HG03097 (cell line): ENCODE results near the gene SPAG4.

Experiments used
- ATAC-seq: cut with Tn5 transposase; IDR thresholded peaks from one replicate; pipeline ENCODE4 v1.9.1; 2021; ENCODE audit not compliant: unreplicated experiment, low FRiP score

Gene SPAG4

DNA sequence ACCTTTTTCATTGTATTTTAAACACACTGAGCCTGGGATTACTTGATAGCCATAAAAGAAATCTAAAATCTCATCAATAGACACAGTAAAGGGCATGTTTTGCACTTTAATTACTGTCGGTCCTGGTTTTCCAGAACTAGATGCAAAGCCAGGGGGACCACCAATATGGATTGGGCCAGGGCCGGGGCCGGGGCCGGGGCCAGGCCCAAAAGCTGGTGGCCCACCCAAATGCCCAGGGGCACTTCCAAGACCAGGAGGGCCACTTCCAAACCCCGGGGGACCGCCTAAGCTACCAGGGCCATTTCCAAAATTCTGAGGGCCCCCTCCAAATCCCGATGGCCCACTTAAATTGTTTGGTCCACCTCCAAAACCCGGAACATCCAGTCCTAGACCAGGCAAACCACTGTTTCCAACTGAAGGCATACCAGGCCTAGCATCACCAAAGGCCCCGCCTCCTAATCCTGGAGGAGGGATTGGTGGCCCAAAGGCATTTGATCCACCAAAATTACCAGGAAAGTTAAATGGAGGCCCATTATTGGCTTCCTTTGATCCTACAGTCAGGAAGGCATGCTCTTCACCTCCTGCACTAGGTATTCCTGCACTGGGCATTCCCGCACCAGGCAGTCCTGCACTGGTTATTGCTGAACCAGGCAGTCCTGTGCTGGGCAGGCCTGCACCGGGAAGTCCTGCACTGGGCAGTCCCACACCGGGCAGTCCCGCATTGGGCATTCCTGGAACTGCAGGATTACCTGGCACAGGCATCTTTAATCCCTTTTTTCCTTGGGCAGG is 37.2 kb downstream of the SPAG4 start:
- ATAC-seq = no peak

DNA sequence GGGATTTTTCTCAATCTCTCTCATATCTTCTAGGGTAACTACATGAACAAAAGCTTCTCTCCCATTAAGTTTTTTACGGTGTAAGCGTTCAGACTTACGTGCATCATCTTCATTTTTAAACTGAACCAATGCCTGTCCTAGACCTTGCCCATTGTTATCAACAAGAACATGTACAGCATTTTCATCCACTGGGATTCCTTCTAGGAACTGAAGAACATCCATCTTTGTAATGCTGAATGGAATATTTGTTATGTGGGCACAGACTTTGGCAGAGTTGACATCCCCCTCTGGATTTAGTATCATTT is 37.8 kb downstream of the SPAG4 start:
- ATAC-seq = no peak

DNA sequence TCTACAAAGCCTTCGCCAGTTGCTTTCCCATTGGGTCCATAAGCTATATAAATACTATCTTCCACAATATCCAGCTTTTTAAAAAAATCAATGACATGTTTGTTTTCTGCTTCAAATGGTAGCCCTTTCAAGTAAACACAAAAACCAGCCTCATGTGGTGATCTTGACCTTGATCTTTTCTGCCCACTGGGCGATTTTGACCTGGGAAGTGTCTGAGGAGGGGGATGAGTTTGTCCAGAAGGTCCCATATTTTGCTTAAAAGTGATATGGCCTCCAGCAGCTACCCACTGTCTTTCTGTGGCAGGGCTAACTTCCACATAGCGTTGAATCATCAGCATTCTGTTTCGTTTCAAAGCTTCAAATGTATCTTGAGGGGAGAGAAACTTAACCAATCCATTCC is 38.3 kb downstream of the SPAG4 start:
- ATAC-seq = no peak

- no peak for ATAC-seq
Measured at GRCh38 chr20:35654415-35654814, 38.8 kb downstream of the SPAG4 start.

GRCh38 chr20:35657271-35657670 is 41.6 kb downstream of the SPAG4 start:
- ATAC-seq = no peak

DNA sequence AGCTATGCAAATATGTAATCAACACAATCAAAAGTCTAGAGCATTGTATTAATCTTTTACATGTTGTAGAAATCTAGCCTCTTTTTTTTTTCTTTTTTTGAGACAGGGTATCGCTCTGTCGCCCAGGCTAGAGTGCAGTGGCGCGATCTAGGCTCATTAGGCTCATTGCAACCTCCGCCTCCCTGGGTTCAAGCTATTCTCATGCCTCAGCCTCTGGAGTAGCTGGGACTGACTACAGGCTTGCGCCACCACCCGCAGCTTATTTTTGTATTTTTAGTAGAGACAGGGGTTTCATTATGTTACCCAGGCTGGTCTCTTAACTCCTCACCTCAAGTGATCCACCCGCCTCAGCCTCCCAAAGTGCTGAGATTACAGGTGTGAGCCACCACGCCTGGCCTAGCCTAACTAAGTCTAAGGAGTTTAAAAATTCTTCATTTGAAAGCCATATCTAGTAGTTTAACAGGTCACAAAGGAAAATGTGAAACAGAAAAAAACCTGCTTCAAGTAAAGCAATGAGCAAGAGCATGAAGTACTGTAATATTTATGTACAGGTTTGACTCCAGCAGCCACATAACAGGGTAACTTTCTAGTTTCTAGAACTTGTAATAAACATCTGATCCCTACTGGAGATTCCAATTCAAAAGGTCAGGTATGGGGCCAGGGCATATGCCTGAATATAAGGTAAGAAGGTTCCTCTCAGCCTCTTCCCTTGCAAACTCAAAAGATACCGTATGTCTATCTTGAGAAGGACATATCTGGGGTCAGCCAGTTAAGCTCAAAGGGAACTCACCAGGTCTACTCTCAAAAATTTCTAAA is 44.7 kb downstream of the SPAG4 start:
- ATAC-seq = no peak

- ATAC-seq = no peak
Measured at GRCh38 chr20:35661053-35661452, 45.4 kb downstream of the SPAG4 start.

- ATAC-seq = no peak
Measured at GRCh38 chr20:35661908-35662307, 46.3 kb downstream of the SPAG4 start.

DNA sequence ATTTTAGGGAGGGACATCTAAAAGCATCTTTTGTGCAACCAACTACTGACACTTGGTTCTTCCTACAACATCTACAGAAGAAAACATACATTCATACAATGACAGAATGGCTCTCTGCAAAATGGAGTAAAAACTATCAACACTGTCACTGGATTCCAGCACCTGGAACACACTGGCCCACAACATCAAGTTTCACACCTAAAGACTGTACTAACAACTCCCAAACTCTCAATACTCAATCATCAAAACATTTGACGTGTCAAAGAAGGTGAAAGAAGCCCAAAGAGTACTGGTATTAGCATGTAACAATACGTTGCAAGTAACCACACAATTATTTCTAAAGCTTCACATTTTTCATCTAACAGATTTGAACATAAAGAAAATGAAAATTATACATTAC is 46.9 kb downstream of the SPAG4 start:
- no peak for ATAC-seq

- peak; percentile 26 for ATAC-seq
Measured at GRCh38 chr20:35663516-35664465, 48.2 kb downstream of the SPAG4 start.

DNA sequence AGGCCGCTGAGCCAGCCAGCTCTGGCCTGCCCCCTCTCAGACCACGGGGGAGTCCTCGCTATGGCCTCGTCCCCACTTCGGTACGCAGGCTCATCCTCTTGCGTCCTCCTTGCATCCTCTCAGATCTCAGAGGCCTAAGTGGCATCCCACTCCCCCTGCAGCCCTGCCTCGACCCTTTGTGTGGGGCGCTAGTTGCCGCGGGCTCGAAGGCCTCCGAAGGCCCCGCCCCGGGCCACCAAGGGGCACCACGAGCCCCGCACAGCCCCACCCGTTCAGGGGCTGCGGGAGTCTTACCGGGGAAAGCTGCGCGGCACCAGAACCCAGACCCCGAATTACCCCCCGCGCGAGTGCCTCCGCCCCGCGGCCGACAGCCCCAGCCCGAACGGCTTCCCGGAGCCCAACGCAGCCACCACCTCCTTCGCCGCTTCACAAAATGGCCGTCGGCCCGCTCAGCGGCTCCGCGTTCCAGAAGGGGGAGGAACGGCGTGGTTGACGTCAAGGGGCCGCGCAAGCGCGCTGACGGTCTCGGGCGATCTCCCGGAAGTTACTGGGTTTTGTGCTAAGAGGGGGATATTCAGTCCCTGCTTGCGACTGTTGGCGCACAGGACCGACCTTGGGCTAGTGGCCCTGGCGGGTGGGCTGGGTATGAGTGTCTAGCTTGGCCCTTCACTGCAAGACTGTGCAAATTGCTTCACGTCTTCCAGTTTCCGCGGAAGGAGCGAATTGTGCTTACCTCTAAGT is 49.0 kb downstream of the SPAG4 start, which contains the start of the genes CPNE1 and RBM12:
TSS of gene CPNE1 (minus strand) at position 435 of the 741 bp plus-strand sequence. CDS start 31,977 bp downstream, outside the sequence.
TSS of gene RBM12 (minus strand) at position 435 of the 741 bp plus-strand sequence. CDS start 9,578 bp downstream, outside the sequence.
- peak; percentile 62 for ATAC-seq

DNA sequence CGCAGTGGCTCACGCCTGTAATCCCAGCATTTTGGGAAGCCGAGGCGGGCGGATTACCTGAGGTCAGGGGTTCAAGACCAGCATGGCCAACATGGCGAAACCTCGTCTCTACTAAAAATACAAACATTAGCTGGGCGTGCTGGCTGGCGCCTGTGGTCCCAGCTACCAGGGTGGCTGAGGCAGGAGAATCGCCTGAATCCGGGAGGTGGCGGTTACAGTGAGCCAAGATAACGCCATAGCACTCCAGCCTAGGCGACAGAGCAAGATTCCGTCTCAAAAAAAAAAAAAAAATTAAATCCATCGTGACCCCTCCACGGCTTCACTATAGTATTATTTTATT is 50.3 kb downstream of the SPAG4 start:
- ATAC-seq = no peak

- no peak for ATAC-seq
Measured at GRCh38 chr20:35669221-35669620, 53.6 kb downstream of the SPAG4 start.

DNA sequence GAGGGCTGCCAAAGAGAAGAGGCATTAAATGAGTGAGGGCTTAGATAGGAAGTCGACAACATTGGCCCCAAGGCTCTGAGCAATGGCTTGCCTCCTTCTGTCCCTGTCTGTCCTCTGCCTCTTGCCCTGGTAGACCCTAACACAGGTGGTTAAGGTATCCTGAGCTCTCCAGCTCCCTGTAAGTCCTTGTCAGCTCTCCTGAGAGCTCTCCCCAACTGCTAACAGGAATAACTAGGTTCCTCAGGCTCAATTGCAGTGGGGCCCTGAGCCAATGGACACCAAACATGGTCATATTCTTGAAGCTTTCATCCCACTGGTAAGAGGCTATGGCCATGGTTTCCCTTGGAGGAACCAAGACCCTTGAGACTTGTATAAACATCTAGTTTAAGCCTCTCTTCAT is 54.1 kb downstream of the SPAG4 start:
- no peak for ATAC-seq
